HG02885 (cell line): ENCODE results near the gene SMCO4.
A peak's percentile ranks its signal among the peaks of the same experiment; 100 is the strongest.

Experiments used
- ATAC-seq: cut with Tn5 transposase; IDR thresholded peaks from one replicate; pipeline ENCODE4 v1.9.1; 2021; ENCODE audit warnings: mild to moderate bottlenecking; ENCODE audit not compliant: unreplicated experiment, poor library complexity

Gene SMCO4

DNA sequence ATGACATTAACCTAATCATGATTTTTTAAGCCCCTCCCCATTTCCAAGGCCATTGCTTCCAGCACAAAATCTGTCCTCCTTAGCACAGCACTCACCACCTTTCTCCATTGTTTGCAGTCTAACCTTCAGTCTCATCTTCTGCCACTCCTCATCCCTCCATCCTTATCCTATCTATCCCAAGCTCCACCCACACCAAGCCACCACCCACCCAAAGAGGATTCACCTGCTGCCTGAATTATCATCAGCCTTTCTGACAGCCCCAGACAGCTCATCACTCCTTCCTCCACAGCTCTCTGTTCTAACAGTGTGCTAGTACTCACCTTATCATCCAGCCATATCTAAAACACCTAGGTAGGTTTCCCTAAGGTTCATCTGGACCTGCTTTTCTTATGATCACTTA lies 20.7 kb upstream of the SMCO4 start:
- no peak for ATAC-seq

GRCh38 chr11:93560199-93560932 lies 17.2 kb upstream of the SMCO4 start:
- no peak for ATAC-seq

DNA sequence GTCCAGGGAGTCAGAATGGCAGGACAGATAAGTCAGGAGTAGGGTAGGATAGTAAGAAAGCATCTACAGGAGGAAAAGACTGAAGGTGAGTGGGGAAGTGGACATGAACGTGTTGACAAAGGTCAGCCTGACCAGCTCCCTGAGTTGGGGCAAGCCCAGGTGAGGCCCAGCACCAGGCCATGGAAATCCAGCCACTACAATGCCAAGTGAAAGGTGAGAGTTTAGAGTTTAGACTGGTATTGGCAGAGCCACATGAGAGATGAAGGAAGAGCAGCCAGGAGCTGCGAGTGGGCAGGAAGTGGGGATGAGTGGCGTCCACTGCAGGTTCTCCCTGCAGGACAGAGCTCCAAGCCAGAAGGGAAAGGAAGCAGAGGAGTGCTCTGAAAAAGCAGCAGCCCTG lies 16.5 kb upstream of the SMCO4 start:
- ATAC-seq = no peak

- no peak for ATAC-seq
Measured at GRCh38 chr11:93552874-93553273, 9.7 kb upstream of the SMCO4 start.

DNA sequence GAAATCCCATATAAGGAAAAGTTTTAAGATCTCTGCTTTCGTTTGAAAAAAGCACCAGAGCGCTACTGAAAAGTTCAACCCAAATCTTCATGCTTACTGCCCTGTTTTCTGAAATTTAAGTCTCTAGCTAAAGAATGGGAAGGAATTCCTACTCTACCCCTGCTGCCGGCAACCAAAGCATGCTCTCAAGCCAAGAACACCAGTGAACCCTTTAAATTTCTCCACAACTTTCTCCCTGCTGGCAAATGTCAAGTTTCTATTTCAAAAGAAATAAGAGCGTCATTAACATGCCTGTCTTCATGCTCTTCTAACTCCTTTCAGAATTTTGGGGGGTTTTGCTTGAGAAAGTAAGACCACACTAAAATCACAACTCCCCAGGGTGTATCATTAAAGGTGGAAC lies 6.8 kb upstream of the SMCO4 start:
- no peak for ATAC-seq

DNA sequence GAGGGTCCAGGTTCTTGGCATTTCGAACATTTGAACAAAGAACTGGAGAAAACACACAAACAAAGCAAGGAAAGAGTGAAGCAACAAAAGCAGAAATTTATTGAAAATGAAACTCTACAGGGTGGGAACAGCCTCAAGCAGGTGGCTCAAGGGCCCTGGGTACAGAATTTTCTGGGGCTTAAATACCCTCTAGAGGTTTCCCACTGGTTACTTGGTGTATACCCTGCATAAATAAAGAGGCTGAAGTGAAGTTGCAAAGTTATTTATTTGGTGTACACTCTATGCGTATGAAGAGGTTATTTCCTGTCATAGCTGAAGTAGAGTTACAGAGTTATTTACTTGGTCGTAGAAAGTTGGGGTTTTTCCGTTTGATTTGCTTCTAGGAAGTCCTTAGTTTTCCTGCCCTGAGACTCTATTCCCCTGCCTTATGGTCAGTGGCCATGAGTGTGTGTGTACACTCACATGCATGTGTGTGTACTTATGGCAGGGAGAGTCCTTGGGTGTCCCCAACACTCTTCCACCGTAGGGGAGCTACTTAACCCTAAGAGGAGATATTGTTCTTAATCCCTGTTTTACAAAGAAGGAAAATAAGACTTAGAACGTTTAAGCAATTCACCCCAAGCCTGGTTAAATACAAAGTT lies 5.6 kb upstream of the SMCO4 start:
- no peak for ATAC-seq

- no peak for ATAC-seq
Measured at GRCh38 chr11:93547773-93548172, 4.6 kb upstream of the SMCO4 start.

DNA sequence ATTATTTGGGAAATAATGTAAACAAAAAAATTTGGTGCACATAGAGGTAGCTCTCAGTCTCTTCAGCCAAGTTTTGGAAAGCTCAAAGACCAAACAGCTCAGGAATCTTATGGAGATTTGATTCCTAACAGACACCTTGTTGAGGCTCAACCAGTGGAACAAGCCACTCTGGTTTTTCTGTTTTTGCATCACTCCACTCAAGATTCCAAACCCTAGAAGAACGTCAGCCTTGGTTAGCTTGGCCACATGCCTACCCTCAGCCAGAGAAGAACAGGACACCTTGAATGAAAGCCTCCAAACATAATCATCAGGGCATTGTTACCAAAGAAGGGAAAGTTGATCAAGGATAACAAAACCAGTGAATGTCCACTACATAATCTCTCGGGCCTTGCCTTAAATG lies 3.8 kb upstream of the SMCO4 start:
- no peak for ATAC-seq

GRCh38 chr11:93545566-93545965 lies 2.4 kb upstream of the SMCO4 start:
- no peak for ATAC-seq

DNA sequence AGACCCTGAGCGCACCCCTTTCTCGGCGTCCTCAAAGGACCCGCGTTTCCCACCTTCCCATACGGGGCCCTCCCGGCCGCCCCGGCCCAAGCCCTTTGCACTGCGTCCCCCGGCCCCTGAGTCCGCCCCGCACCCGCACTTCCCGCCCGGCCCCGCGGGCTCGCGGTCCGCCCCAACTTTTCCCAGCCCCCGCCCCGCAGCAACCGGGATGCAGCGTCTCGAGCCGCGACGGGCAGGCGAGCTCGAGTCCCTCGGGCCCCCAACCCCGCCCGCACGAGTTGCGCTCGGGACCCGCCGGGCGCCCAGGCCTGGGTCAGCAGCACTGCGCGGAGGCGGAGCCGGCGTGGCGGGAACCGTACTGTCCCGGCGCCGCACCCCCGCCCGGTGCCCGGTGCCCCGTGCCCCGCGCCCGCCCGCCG lies 371 bp downstream of the SMCO4 start:
- peak; percentile 49 for ATAC-seq

DNA sequence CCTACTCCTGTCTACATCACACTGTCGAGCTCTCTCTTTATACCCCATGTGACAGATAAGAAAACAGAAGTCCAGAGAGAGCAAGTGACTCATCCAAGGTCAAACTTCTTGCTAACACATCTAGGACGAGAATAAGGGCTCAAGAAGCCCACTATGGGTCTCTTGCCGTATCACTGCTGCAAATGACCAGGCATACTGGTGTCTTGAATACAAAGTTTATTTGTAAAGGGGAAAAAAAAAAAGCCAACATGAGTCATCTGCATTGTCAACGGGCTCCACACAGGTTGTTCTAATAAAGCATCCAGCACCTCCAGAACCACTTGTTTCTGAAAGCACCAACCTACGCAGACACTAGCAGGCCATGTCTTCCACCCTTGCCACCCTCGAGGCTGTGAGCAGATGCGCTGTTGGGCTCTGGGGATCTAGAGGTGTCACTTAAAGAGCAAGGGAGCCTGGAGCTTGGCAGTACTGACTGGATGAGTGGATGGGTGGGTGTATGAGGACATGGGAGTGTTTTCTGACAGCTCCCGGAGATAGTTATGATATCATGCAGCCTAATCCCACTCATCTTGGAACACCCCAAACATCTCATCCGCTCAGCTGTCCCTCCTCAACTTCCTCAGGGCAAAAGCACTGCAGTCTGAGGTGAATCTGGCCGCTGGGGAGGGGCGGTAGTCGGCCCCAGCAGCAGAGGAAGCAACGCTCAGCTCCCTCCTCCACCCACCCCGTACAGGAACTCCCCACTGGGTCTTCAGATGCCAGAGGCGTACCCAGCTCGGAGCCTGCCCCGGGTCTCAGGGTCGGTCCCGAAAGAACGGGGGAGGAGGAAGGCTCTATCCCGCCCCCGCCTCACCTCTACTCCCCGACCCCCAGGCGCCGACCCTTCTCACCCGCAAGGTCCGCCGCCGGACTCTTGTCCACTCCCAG lies 1.0 kb downstream of the SMCO4 start:
- ATAC-seq = peak; percentile 57

- ATAC-seq = no peak
Measured at GRCh38 chr11:93540896-93541553, 2.2 kb downstream of the SMCO4 start.

- no peak for ATAC-seq
Measured at GRCh38 chr11:93540337-93540736, 2.9 kb downstream of the SMCO4 start.

- no peak for ATAC-seq
Measured at GRCh38 chr11:93537767-93538261, 5.4 kb downstream of the SMCO4 start.

- ATAC-seq = no peak
Measured at GRCh38 chr11:93537049-93537448, 6.1 kb downstream of the SMCO4 start.

- ATAC-seq = peak; percentile 3
Measured at GRCh38 chr11:93536101-93536861, 6.9 kb downstream of the SMCO4 start.

DNA sequence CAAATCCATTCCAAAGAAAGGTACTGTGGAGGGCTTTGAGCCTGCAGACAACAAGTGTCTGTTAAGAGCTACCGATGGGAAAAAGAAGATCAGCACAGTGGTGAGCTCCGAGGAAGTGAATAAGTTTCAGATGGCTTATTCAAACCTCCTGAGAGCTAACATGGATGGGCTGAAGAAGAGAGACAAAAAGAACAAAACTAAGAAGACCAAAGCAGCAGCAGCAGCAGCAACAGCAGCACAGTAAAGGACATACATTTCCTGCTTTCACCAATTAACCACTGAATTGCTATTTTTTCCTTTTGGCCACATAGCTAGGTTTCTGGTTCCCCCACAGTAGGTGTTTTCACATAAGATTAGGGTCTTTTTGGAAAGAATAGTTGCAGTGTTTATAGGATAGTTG lies 7.6 kb downstream of the SMCO4 start:
- peak; percentile 67 for ATAC-seq

- no peak for ATAC-seq
Measured at GRCh38 chr11:93532806-93533205, 10.4 kb downstream of the SMCO4 start.

DNA sequence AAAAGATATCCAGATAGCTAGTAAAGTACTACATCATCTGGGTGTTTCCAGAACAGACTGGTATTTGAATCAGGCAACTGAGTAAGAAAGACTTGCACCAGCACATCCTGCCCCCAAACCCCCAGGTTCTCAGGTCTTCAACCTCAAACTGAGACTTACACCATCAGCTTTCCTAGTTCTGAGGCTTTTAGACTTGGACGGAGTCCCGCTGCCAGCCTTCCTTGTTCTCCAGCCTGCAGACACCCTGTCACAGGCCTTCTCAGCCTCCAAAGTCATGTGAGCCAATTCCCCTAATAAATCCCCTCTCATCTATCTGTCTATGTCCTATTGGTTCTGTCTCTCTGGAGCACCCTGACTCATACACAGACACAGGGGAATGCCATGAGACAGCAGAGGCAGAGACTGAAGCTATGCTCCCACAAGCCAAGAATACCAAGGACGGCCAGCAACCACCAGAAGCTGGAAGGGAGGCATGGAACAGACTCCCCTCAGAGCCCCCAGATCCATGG lies 10.9 kb downstream of the SMCO4 start:
- ATAC-seq = peak; percentile 16

DNA sequence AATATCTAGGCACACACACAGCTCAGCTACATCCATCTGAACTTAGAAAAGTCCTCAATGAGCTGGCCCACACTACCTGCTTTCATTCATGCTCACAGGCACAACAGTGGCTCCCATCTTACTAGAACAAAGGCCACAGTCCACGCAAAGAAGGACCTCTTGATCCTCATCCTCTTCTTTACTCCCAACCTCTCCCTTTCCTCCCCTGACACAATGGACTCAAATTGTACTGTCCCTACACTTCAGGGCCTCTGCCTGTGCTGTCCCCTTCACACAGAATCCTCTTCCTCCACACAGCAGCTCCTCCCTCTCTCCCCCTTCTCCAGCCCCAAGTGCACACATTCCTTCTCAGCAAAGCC lies 12.7 kb downstream of the SMCO4 start:
- no peak for ATAC-seq
